Endothelial cell of umbilical vein (primary cell): ENCODE results near the gene METTL13. TPM values are rescaled to one million over a fixed set of nuclear protein-coding genes. Genes with fewer than 3 reads are reported as not detected.
A peak's percentile ranks its signal among the peaks of the same experiment; 100 is the strongest.

ENCODE experiments used
- BruUV-seq: library from RNA; stranded (reverse); fragments of 400-500 nt; replicated peaks from 2 replicates; lab custom pipeline; 2021; lab: Mats Ljungman, UMichigan
- CTCF ChIA-PET: fragments of 300-600, 350-600 bp; sonication (Branson Sonifier 250); formaldehyde crosslinking; loops from one replicate; lab custom pipeline; 2021; ENCODE audit warnings: antibody characterized with exemption, inconsistent platforms; lab: Charles Lee
- POLR2A ChIA-PET: fragments of 300-600, 350-600 bp; sonication (Branson Sonifier 250); formaldehyde crosslinking; loops from one replicate; lab custom pipeline; 2021; ENCODE audit warnings: antibody characterized with exemption, inconsistent platforms; lab: Charles Lee
- DNase-seq: peaks from one replicate; pipeline ENCODE4 v3.0.0-alpha.2; 2011; ENCODE audit warnings: low read depth, low spot score
- FAIRE-seq: peaks from 2 replicates; lab custom pipeline; 2011; peaks lifted over from hg19 to GRCh38; lab: Jason Lieb, UNC
- H2AFZ ChIP-seq: 2 replicates; pipeline ENCODE4 v1.6.0; 2012; ENCODE audit warnings: low read depth, low read length, control low read depth, inconsistent platforms
- H3K27ac ChIP-seq: 2 replicates; pipeline ENCODE4 v1.5.1; 2011; ENCODE audit warnings: low read depth, mild to moderate bottlenecking, control low read depth, low read length, moderate library complexity; ENCODE audit not compliant: insufficient read depth
- H3K27me3 ChIP-seq, 2 experiments: 2 replicates each; pipeline versions ENCODE4 v1.6.0 to v1.6.1; 2011; ENCODE audit warnings: low read length in 2 of 2, mixed read lengths in 1 of 2; ENCODE audit not compliant: control insufficient read depth in 2 of 2, insufficient read depth in 2 of 2
- H3K36me3 ChIP-seq, 2 experiments: 2 replicates in 1 of 2; 3 replicates in 1 of 2; pipeline ENCODE4 v1.5.1; 2011; ENCODE audit warnings: low read length in 2 of 2, mild to moderate bottlenecking in 1 of 2, moderate library complexity in 1 of 2; ENCODE audit not compliant: control insufficient read depth in 2 of 2, insufficient read depth in 2 of 2; ENCODE audit errors: extremely low read depth in 1 of 2
- H3K4me1 ChIP-seq: 3 replicates; pipeline ENCODE4 v1.5.1; 2011; ENCODE audit warnings: mild to moderate bottlenecking, low read length; ENCODE audit not compliant: control insufficient read depth, insufficient read depth; ENCODE audit errors: extremely low read depth
- H3K4me2 ChIP-seq: 2 replicates; pipeline ENCODE4 v1.6.1; 2011; ENCODE audit warnings: low read length, control low read depth, mixed read lengths; ENCODE audit not compliant: insufficient read depth
- H3K4me3 ChIP-seq, 3 experiments: fragments of 200-600 bp in 1 of 3; sonication (generic), shearing (Covaris generic) in 1 of 3; replicated peaks in 1 of 3; 2 replicates each; pipeline ENCODE4 v1.5.1; 2011 to 2016; ENCODE audit warnings: control low read depth in 3 of 3, low read length in 3 of 3, mild to moderate bottlenecking in 2 of 3, inconsistent platforms in 1 of 3, low read depth in 1 of 3, moderate library complexity in 1 of 3; ENCODE audit not compliant: insufficient read depth in 1 of 3
- H3K79me2 ChIP-seq: 2 replicates; pipeline ENCODE4 v1.6.0; 2012; ENCODE audit warnings: low read length, inconsistent platforms; ENCODE audit not compliant: control insufficient read depth, insufficient read depth
- H3K9ac ChIP-seq: replicated peaks from 2 replicates; pipeline ENCODE3; 2011; ENCODE audit warnings: low read length, control low read depth; ENCODE audit not compliant: insufficient read depth; ENCODE audit errors: extremely low read depth
- H3K9me1 ChIP-seq: replicated peaks from 3 replicates; pipeline ENCODE4 v1.6.0; 2011; ENCODE audit warnings: mild to moderate bottlenecking, low read length; ENCODE audit not compliant: control insufficient read depth, insufficient read depth; ENCODE audit errors: extremely low read depth
- H3K9me3 ChIP-seq: replicated peaks from 2 replicates; pipeline ENCODE4 v1.5.1; 2012; ENCODE audit warnings: low read length, inconsistent platforms; ENCODE audit not compliant: control insufficient read depth, insufficient read depth
- H4K20me1 ChIP-seq: replicated peaks from 2 replicates; pipeline ENCODE3; 2011; ENCODE audit warnings: mild to moderate bottlenecking, low read length; ENCODE audit not compliant: control insufficient read depth, insufficient read depth; ENCODE audit errors: extremely low read depth
- EZH2 ChIP-seq: IDR thresholded peaks from 2 replicates; pipeline ENCODE4 v1.6.1; 2012; ENCODE audit warnings: borderline replicate concordance, low read depth, mild to moderate bottlenecking, moderate library complexity, low read length, inconsistent platforms; ENCODE audit not compliant: severe bottlenecking
- FOS ChIP-seq: IDR thresholded peaks from 2 replicates; pipeline ENCODE4 v1.6.1; 2011; ENCODE audit warnings: mild to moderate bottlenecking, low read length, moderate library complexity, borderline replicate concordance; ENCODE audit not compliant: insufficient read depth
- GATA2 ChIP-seq: IDR thresholded peaks from 2 replicates; pipeline ENCODE4 v1.7.0; 2011; ENCODE audit warnings: low read depth, mild to moderate bottlenecking, moderate library complexity, mixed read lengths, low read length; ENCODE audit not compliant: insufficient read length, insufficient read depth
- JUN ChIP-seq: IDR thresholded peaks from 2 replicates; pipeline ENCODE4 v1.6.1; 2011; ENCODE audit warnings: borderline replicate concordance, low read depth; ENCODE audit not compliant: insufficient read length, insufficient read depth
- POLR2A ChIP-seq: IDR thresholded peaks from 2 replicates; pipeline ENCODE4 v1.6.1; 2012; ENCODE audit warnings: low read depth, mild to moderate bottlenecking, control low read depth, low read length
- POLR2AphosphoS5 ChIP-seq: IDR thresholded peaks from 2 replicates; pipeline ENCODE4 v1.6.1; 2012; ENCODE audit warnings: low read depth, mild to moderate bottlenecking, control low read depth, low read length, moderate library complexity; ENCODE audit not compliant: insufficient read depth
- dilution Hi-C: fragments of 300-500 bp; cut with MboI; formaldehyde crosslinking; loops from one replicate; pipeline ENCODE4 v1.15.0; 2019; ENCODE audit warnings: low sequenced_read_pairs; ENCODE audit not compliant: extremely low pct_ligation_motif_present
- intact Hi-C: fragments of 100-400 bp; cut with micrococcal nuclease; formaldehyde crosslinking; loops from one replicate; pipeline ENCODE4 v1.10.0; 2022
- polyA plus RNA-seq, 4 experiments: library from polyadenylated mRNA; depleted of rRNA in 3 of 4; stranded (reverse) in 3 of 4; unstranded in 1 of 4; fragments of >200 nt; gene quantifications; 2 replicates each; pipeline versions ENCODE4 v1.2.1 to v1.2.3, GENCODE V29; 2011 to 2012; ENCODE audit warnings: missing spikeins in 1 of 4
- total RNA-seq: library from RNA; stranded (reverse); gene quantifications from 2 replicates; pipeline ENCODE4 v1.2.3, GENCODE V29; 2021
- TF ChIP-seq, protein P1 (sequence below), 2 donors: IDR thresholded peaks; 1 replicate in 1 of 2; 2 replicates in 1 of 2; pipeline ENCODE4 v1.5.1; 2011; ENCODE audit warnings: low read length in 2 of 2, mild to moderate bottlenecking in 2 of 2, moderate library complexity in 2 of 2, control low read depth in 1 of 2, inconsistent platforms in 1 of 2, low read depth in 1 of 2; ENCODE audit not compliant: insufficient read depth in 1 of 2; ENCODE audit errors: extremely low read depth in 1 of 2

The METTL13 gene
- total and polyA plus RNA-seq, 2 donors (not counting 3 experiments of a cell fraction or from before 2014, with no cell fraction given): 21.2 to 26.5 TPM

DNA sequence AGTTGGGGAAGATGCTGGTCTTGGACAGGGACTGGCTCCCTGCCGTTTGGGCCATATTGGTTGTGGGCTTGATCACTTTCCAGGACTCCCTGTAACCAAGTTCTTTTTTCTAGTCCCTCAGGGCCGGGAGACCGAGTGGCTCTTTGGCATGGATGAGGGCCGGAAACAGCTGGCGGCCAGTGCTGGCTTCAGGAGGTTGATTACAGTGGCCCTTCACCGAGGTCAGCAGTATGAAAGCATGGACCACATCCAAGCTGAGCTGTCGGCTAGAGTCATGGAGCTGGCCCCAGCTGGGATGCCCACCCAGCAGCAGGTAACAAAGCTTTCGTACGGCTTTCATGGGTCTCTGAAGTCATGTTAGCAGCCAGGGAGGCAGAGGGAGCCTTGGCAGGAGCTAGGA lies 4.3 kb downstream of the METTL13 start:
- intact Hi-C loops: no loop called here
- DNase-seq: no peak
- no peak overlapping the region for H3K9ac ChIP-seq
- dilution Hi-C loops: loop anchor here (25.0 kb wide), 1 partner anchor 202 kb away; no protein-coding TSS in a partner anchor
- no peaks in the 10 kb centered on the region for H3K9me3 ChIP-seq
- no peaks in the 10 kb centered on the region for H3K9me1 ChIP-seq
- H4K20me1 ChIP-seq: no peaks in the 10 kb centered on the region
- POLR2A ChIA-PET: interaction anchor here (0.7 kb wide), 1 partner anchor 646 kb away, joined by 3 read pairs; no protein-coding TSS in a partner anchor
- H3K27me3 ChIP-seq: no peaks in the 10 kb centered on the region
- BruUV-seq: no TSS peak
- no peak overlapping the region for H2AFZ ChIP-seq
- CTCF ChIA-PET: interaction anchor here (1.8 kb wide), 1 partner anchor 141 kb away, joined by 9 read pairs; no protein-coding TSS in a partner anchor
- peaks cover 35% of the 10 kb centered on the region for H3K79me2 ChIP-seq
- no peak for TF ChIP-seq POLR2A
- TF ChIP-seq, protein P1, sequence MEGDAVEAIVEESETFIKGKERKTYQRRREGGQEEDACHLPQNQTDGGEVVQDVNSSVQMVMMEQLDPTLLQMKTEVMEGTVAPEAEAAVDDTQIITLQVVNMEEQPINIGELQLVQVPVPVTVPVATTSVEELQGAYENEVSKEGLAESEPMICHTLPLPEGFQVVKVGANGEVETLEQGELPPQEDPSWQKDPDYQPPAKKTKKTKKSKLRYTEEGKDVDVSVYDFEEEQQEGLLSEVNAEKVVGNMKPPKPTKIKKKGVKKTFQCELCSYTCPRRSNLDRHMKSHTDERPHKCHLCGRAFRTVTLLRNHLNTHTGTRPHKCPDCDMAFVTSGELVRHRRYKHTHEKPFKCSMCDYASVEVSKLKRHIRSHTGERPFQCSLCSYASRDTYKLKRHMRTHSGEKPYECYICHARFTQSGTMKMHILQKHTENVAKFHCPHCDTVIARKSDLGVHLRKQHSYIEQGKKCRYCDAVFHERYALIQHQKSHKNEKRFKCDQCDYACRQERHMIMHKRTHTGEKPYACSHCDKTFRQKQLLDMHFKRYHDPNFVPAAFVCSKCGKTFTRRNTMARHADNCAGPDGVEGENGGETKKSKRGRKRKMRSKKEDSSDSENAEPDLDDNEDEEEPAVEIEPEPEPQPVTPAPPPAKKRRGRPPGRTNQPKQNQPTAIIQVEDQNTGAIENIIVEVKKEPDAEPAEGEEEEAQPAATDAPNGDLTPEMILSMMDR (IDR thresholded peaks at IDR 0.05; ENCODE audit: extremely low read depth in 1 of 2, insufficient read depth in 1 of 2, low read depth in 1 of 2, low read length in 2 of 2): no peak
- no peak for TF ChIP-seq FOS
- no peak for TF ChIP-seq JUN
- TF ChIP-seq GATA2: no peak
- no peak for TF ChIP-seq POLR2AphosphoS5
- TF ChIP-seq EZH2: no peak
- peaks cover 19 to 26% of the 10 kb centered on the region in 2 experiments for H3K36me3 ChIP-seq
- FAIRE-seq: peak; percentile 18
- no peak overlapping the region for H3K4me3 ChIP-seq
- no peak overlapping the region for H3K4me2 ChIP-seq
- H3K4me1 ChIP-seq: peaks cover 7% of the 10 kb centered on the region
- no peak overlapping the region for H3K27ac ChIP-seq
